Endothelial cell of umbilical vein (primary cell): Measurements from ENCODE around the gene VRK1. TPM values are rescaled to one million over a fixed set of nuclear protein-coding genes. Genes with fewer than 3 reads are reported as not detected.

Experiments used
- BruUV-seq: library from RNA; stranded (reverse); fragments of 400-500 nt; replicated peaks from 2 replicates; lab custom pipeline; 2021; lab: Mats Ljungman, UMichigan
- CTCF ChIA-PET: fragments of 300-600, 350-600 bp; sonication (Branson Sonifier 250); formaldehyde crosslinking; loops from one replicate; lab custom pipeline; 2021; ENCODE audit warnings: antibody characterized with exemption, inconsistent platforms; lab: Charles Lee
- POLR2A ChIA-PET: fragments of 300-600, 350-600 bp; sonication (Branson Sonifier 250); formaldehyde crosslinking; loops from one replicate; lab custom pipeline; 2021; ENCODE audit warnings: antibody characterized with exemption, inconsistent platforms; lab: Charles Lee
- DNase-seq: peaks from one replicate; pipeline ENCODE4 v3.0.0-alpha.2; 2011; ENCODE audit warnings: low read depth, low spot score
- FAIRE-seq: peaks from 2 replicates; lab custom pipeline; 2011; peaks lifted over from hg19 to GRCh38; lab: Jason Lieb, UNC
- H2AFZ ChIP-seq: 2 replicates; pipeline ENCODE4 v1.6.0; 2012; ENCODE audit warnings: low read depth, low read length, control low read depth, inconsistent platforms
- H3K27ac ChIP-seq: 2 replicates; pipeline ENCODE4 v1.5.1; 2011; ENCODE audit warnings: low read depth, mild to moderate bottlenecking, control low read depth, low read length, moderate library complexity; ENCODE audit not compliant: insufficient read depth
- H3K27me3 ChIP-seq, 2 experiments: 2 replicates each; pipeline versions ENCODE4 v1.6.0 to v1.6.1; 2011; ENCODE audit warnings: low read length in 2 of 2, mixed read lengths in 1 of 2; ENCODE audit not compliant: control insufficient read depth in 2 of 2, insufficient read depth in 2 of 2
- H3K36me3 ChIP-seq, 2 experiments: 2 replicates in 1 of 2; 3 replicates in 1 of 2; pipeline ENCODE4 v1.5.1; 2011; ENCODE audit warnings: low read length in 2 of 2, mild to moderate bottlenecking in 1 of 2, moderate library complexity in 1 of 2; ENCODE audit not compliant: control insufficient read depth in 2 of 2, insufficient read depth in 2 of 2; ENCODE audit errors: extremely low read depth in 1 of 2
- H3K4me1 ChIP-seq: 3 replicates; pipeline ENCODE4 v1.5.1; 2011; ENCODE audit warnings: mild to moderate bottlenecking, low read length; ENCODE audit not compliant: control insufficient read depth, insufficient read depth; ENCODE audit errors: extremely low read depth
- H3K4me2 ChIP-seq: 2 replicates; pipeline ENCODE4 v1.6.1; 2011; ENCODE audit warnings: low read length, control low read depth, mixed read lengths; ENCODE audit not compliant: insufficient read depth
- H3K4me3 ChIP-seq, 3 experiments: fragments of 200-600 bp in 1 of 3; sonication (generic), shearing (Covaris generic) in 1 of 3; replicated peaks in 1 of 3; 2 replicates each; pipeline ENCODE4 v1.5.1; 2011 to 2016; ENCODE audit warnings: control low read depth in 3 of 3, low read length in 3 of 3, mild to moderate bottlenecking in 2 of 3, inconsistent platforms in 1 of 3, low read depth in 1 of 3, moderate library complexity in 1 of 3; ENCODE audit not compliant: insufficient read depth in 1 of 3
- H3K79me2 ChIP-seq: 2 replicates; pipeline ENCODE4 v1.6.0; 2012; ENCODE audit warnings: low read length, inconsistent platforms; ENCODE audit not compliant: control insufficient read depth, insufficient read depth
- H3K9ac ChIP-seq: replicated peaks from 2 replicates; pipeline ENCODE3; 2011; ENCODE audit warnings: low read length, control low read depth; ENCODE audit not compliant: insufficient read depth; ENCODE audit errors: extremely low read depth
- H3K9me1 ChIP-seq: replicated peaks from 3 replicates; pipeline ENCODE4 v1.6.0; 2011; ENCODE audit warnings: mild to moderate bottlenecking, low read length; ENCODE audit not compliant: control insufficient read depth, insufficient read depth; ENCODE audit errors: extremely low read depth
- H3K9me3 ChIP-seq: replicated peaks from 2 replicates; pipeline ENCODE4 v1.5.1; 2012; ENCODE audit warnings: low read length, inconsistent platforms; ENCODE audit not compliant: control insufficient read depth, insufficient read depth
- H4K20me1 ChIP-seq: replicated peaks from 2 replicates; pipeline ENCODE3; 2011; ENCODE audit warnings: mild to moderate bottlenecking, low read length; ENCODE audit not compliant: control insufficient read depth, insufficient read depth; ENCODE audit errors: extremely low read depth
- CTCF ChIP-seq, 2 donors: IDR thresholded peaks; 1 replicate in 1 of 2; 2 replicates in 1 of 2; pipeline ENCODE4 v1.5.1; 2011; ENCODE audit warnings: low read length in 2 of 2, mild to moderate bottlenecking in 2 of 2, moderate library complexity in 2 of 2, control low read depth in 1 of 2, inconsistent platforms in 1 of 2, low read depth in 1 of 2; ENCODE audit not compliant: insufficient read depth in 1 of 2; ENCODE audit errors: extremely low read depth in 1 of 2
- EZH2 ChIP-seq: IDR thresholded peaks from 2 replicates; pipeline ENCODE4 v1.6.1; 2012; ENCODE audit warnings: borderline replicate concordance, low read depth, mild to moderate bottlenecking, moderate library complexity, low read length, inconsistent platforms; ENCODE audit not compliant: severe bottlenecking
- FOS ChIP-seq: IDR thresholded peaks from 2 replicates; pipeline ENCODE4 v1.6.1; 2011; ENCODE audit warnings: mild to moderate bottlenecking, low read length, moderate library complexity, borderline replicate concordance; ENCODE audit not compliant: insufficient read depth
- GATA2 ChIP-seq: IDR thresholded peaks from 2 replicates; pipeline ENCODE4 v1.7.0; 2011; ENCODE audit warnings: low read depth, mild to moderate bottlenecking, moderate library complexity, mixed read lengths, low read length; ENCODE audit not compliant: insufficient read length, insufficient read depth
- JUN ChIP-seq: IDR thresholded peaks from 2 replicates; pipeline ENCODE4 v1.6.1; 2011; ENCODE audit warnings: borderline replicate concordance, low read depth; ENCODE audit not compliant: insufficient read length, insufficient read depth
- MAX ChIP-seq: IDR thresholded peaks from 2 replicates; pipeline ENCODE4 v1.6.1; 2011; ENCODE audit not compliant: insufficient read depth, insufficient read length
- MYC ChIP-seq: IDR thresholded peaks from one replicate; pipeline ENCODE4 v1.6.1; 2011; ENCODE audit warnings: mild to moderate bottlenecking, low read depth, low read length
- POLR2A ChIP-seq: IDR thresholded peaks from 2 replicates; pipeline ENCODE4 v1.6.1; 2012; ENCODE audit warnings: low read depth, mild to moderate bottlenecking, control low read depth, low read length
- POLR2AphosphoS5 ChIP-seq: IDR thresholded peaks from 2 replicates; pipeline ENCODE4 v1.6.1; 2012; ENCODE audit warnings: low read depth, mild to moderate bottlenecking, control low read depth, low read length, moderate library complexity; ENCODE audit not compliant: insufficient read depth
- dilution Hi-C: fragments of 300-500 bp; cut with MboI; formaldehyde crosslinking; loops from one replicate; pipeline ENCODE4 v1.15.0; 2019; ENCODE audit warnings: low sequenced_read_pairs; ENCODE audit not compliant: extremely low pct_ligation_motif_present
- intact Hi-C: fragments of 100-400 bp; cut with micrococcal nuclease; formaldehyde crosslinking; loops from one replicate; pipeline ENCODE4 v1.10.0; 2022
- polyA plus RNA-seq, 4 experiments: library from polyadenylated mRNA; depleted of rRNA in 3 of 4; stranded (reverse) in 3 of 4; unstranded in 1 of 4; fragments of >200 nt; gene quantifications; 2 replicates each; pipeline versions ENCODE4 v1.2.1 to v1.2.3, GENCODE V29; 2011 to 2012; ENCODE audit warnings: missing spikeins in 1 of 4
- total RNA-seq: library from RNA; stranded (reverse); gene quantifications from 2 replicates; pipeline ENCODE4 v1.2.3, GENCODE V29; 2021

VRK1 gene
- total and polyA plus RNA-seq, 2 donors (not counting 3 experiments of a cell fraction or from before 2014, with no cell fraction given): 7.1 to 31.7 TPM

DNA sequence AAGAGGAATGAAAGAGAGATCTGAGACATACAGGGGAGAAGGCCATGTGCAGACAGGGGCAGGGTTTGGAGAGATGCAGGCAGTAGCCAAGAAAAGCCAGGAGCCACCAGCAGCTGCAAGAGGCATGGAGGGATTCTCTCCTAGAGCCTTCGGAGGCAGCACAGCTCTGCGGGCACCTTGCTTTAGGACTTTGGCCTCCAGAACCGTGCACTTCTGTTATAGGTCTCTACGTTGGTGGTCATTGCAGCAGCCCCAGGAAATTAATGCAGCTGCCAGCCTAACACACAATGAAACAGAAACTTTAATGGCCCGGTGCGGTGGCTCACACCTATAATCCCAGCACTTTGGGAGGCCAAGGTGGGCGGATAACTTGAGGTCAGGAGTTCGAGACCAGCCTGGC lies 14.7 kb upstream of the VRK1 start:
- CTCF ChIA-PET: no interaction called here
- H3K9me3 ChIP-seq: no peaks in the 10 kb centered on the region
- H2AFZ ChIP-seq: no peak overlapping the region
- no peaks in the 10 kb centered on the region for H4K20me1 ChIP-seq
- H3K36me3 ChIP-seq: no peaks in the 10 kb centered on the region
- H3K4me3 ChIP-seq: no peak overlapping the region
- H3K4me1 ChIP-seq: no peaks in the 10 kb centered on the region
- no peak overlapping the region for H3K9ac ChIP-seq
- H3K27me3 ChIP-seq: no peaks in the 10 kb centered on the region
- dilution Hi-C loops (no loop called here), intact Hi-C loops (no loop called here)
- no peak overlapping the region for H3K27ac ChIP-seq
- POLR2A ChIA-PET: no interaction called here
- no peaks in the 10 kb centered on the region for H3K9me1 ChIP-seq
- TF ChIP-seq CTCF (IDR thresholded peaks at IDR 0.05; ENCODE audit: extremely low read depth in 1 of 2, insufficient read depth in 1 of 2, low read depth in 1 of 2, low read length in 2 of 2) (no peak), MAX (no peak), JUN (no peak), POLR2AphosphoS5 (no peak), FOS (no peak), POLR2A (no peak), GATA2 (no peak), MYC (no peak), EZH2 (no peak)
- H3K4me2 ChIP-seq: no peak overlapping the region
- no peaks in the 10 kb centered on the region for H3K79me2 ChIP-seq
- DNase-seq: no peak
- BruUV-seq: no TSS peak
- FAIRE-seq: no peak
